Epithelial cell of esophagus (primary cell): ENCODE data around the gene PRELID1.
A peak's percentile ranks its signal among the peaks of the same experiment; 100 is the strongest.

Experiments used
- DNase-seq: peaks from one replicate; pipeline ENCODE4 v3.0.0; 2010; ENCODE audit warnings: low read depth
- H3K4me3 ChIP-seq: 2 replicates; pipeline ENCODE4 v1.5.1; 2011; ENCODE audit warnings: mild to moderate bottlenecking, low read length, control low read depth
- CTCF ChIP-seq: IDR thresholded peaks from 2 replicates; pipeline ENCODE4 v1.5.1; 2011; ENCODE audit warnings: low read depth, mild to moderate bottlenecking, low read length, control low read depth, inconsistent platforms; ENCODE audit not compliant: insufficient read depth; ENCODE audit errors: missing control alignments

The PRELID1 gene

GRCh38 chr5:177314376-177315342, 11.1 kb downstream of the PRELID1 start:
- H3K4me3 ChIP-seq: no peak overlapping the region
- no peak for TF ChIP-seq CTCF
- DNase-seq: no peak

GRCh38 chr5:177315411-177315810, 11.8 kb downstream of the PRELID1 start:
- no peak for TF ChIP-seq CTCF
- no peak overlapping the region for H3K4me3 ChIP-seq
- no peak for DNase-seq

- H3K4me3 ChIP-seq: no peak overlapping the region
- TF ChIP-seq CTCF: no peak
- DNase-seq: no peak
Measured at GRCh38 chr5:177316005-177316404, 12.4 kb downstream of the PRELID1 start.

GRCh38 chr5:177317959-177318377, 14.4 kb downstream of the PRELID1 start:
- peak; percentile 93 for TF ChIP-seq CTCF

GRCh38 chr5:177319913-177320588, 16.5 kb downstream of the PRELID1 start:
- no peak overlapping the region for H3K4me3 ChIP-seq
- no peak for DNase-seq
- TF ChIP-seq CTCF: no peak

More at GRCh38 chr5:177317959-177318377, 14.4 kb downstream of the PRELID1 start:
- H3K4me3 ChIP-seq: no peak overlapping the region
- DNase-seq: peak; percentile 82

- no peak overlapping the region for H3K4me3 ChIP-seq
- DNase-seq: no peak
- TF ChIP-seq CTCF: no peak
Measured at GRCh38 chr5:177320879-177321278, 17.3 kb downstream of the PRELID1 start.
